ENCODE data around the gene LAT.
"Not testable (repeated sequence)": the region's sequence is repeated elsewhere in the genome, so short reads cannot be mapped to it uniquely, and the experiment has no call there.

DNA sequence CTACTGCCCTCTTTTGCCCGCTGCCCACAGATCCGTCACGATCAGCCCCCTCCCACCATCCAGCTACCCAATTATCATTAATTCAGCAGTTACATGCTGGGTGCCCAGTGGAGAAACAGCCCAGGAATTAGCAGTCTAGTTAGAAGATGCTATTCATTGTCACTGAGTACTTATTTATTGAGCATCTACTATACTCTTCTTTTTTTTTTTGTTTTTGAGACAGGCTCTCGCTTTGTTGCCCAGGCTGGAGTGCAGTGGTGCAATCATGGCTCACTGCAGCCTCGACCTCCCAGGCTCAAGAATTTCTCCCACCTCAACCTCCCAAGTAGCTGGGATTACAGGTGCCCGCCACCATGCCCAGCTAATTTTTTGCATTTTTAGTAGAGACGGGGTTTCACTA, 45.0 kb upstream of the LAT start:
- TF ChIP-seq, protein P1, sequence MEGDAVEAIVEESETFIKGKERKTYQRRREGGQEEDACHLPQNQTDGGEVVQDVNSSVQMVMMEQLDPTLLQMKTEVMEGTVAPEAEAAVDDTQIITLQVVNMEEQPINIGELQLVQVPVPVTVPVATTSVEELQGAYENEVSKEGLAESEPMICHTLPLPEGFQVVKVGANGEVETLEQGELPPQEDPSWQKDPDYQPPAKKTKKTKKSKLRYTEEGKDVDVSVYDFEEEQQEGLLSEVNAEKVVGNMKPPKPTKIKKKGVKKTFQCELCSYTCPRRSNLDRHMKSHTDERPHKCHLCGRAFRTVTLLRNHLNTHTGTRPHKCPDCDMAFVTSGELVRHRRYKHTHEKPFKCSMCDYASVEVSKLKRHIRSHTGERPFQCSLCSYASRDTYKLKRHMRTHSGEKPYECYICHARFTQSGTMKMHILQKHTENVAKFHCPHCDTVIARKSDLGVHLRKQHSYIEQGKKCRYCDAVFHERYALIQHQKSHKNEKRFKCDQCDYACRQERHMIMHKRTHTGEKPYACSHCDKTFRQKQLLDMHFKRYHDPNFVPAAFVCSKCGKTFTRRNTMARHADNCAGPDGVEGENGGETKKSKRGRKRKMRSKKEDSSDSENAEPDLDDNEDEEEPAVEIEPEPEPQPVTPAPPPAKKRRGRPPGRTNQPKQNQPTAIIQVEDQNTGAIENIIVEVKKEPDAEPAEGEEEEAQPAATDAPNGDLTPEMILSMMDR (IDR thresholded peaks at IDR 0.05): not testable (repeated sequence)
- TF ChIP-seq REST (IDR thresholded peaks at IDR 0.05; ENCODE audit: insufficient read depth in 1 of 2, low read depth in 2 of 2, low read length in 1 of 2); POLR2AphosphoS5 (IDR thresholded peaks at IDR 0.05; ENCODE audit: low read depth, low read length): not testable (repeated sequence)
